SK-N-SH (cell line): Measurements from ENCODE around the gene LRRIQ1. TPM values are rescaled to one million over a fixed set of nuclear protein-coding genes. Genes with fewer than 3 reads are reported as not detected.

Experiments used
- CTCF ChIA-PET: fragments of 300-600, 350-600 bp; formaldehyde crosslinking; extraction: SDS; loops from one replicate; lab custom pipeline; 2021; lab: Yijun Ruan, JAX
- POLR2A ChIA-PET: fragments of 350-600 bp; sonication (Branson Sonifier 250); formaldehyde crosslinking; extraction: SDS; loops from one replicate; lab custom pipeline; 2020; ENCODE audit warnings: antibody characterized with exemption, inconsistent platforms; lab: Yijun Ruan, JAX
- DNase-seq: peaks from one replicate; pipeline ENCODE4 v3.0.0; 2012
- H2AFZ ChIP-seq: fragments of 200-600 bp; sonication (generic); 2 replicates; pipeline ENCODE4 v1.8.1; 2016; ENCODE audit warnings: antibody characterized with exemption, mild to moderate bottlenecking, low read depth
- H3F3A ChIP-seq: fragments of 200-600 bp; sonication (generic); replicated peaks from 2 replicates; pipeline ENCODE3; 2016; ENCODE audit warnings: antibody characterized with exemption, mild to moderate bottlenecking; ENCODE audit not compliant: insufficient read depth
- H3K27ac ChIP-seq, 2 experiments: fragments of 200-500 bp in 1 of 2; fragments of 200-600 bp in 1 of 2; sonication (Bioruptor generic) in 1 of 2; sonication (generic), shearing (Covaris generic) in 1 of 2; 2 replicates each; pipeline versions ENCODE4 v1.5.1 to v1.6.1; 2014 to 2016; ENCODE audit warnings: low read depth in 2 of 2, inconsistent platforms in 1 of 2, low read length in 1 of 2, mild to moderate bottlenecking in 1 of 2, mixed read lengths in 1 of 2
- H3K27me3 ChIP-seq: fragments of 200-600 bp; sonication (generic), shearing (Covaris generic); 2 replicates; pipeline ENCODE4 v1.6.1; 2016; ENCODE audit warnings: mixed run types; ENCODE audit not compliant: insufficient read depth
- H3K36me3 ChIP-seq, 2 experiments: fragments of 200-500 bp in 1 of 2; fragments of 200-600 bp in 1 of 2; sonication (Bioruptor generic) in 1 of 2; sonication (generic) in 1 of 2; replicated peaks in 1 of 2; 2 replicates each; pipeline versions ENCODE3 to v1.5.1; 2014 to 2016; ENCODE audit warnings: low read length in 1 of 2, mild to moderate bottlenecking in 1 of 2; ENCODE audit not compliant: insufficient read depth in 2 of 2, control insufficient read depth in 1 of 2
- H3K4me1 ChIP-seq, 2 experiments: fragments of 200-500 bp in 1 of 2; fragments of 200-600 bp in 1 of 2; sonication (Bioruptor generic) in 1 of 2; sonication (generic), shearing (Covaris generic) in 1 of 2; 2 replicates each; pipeline versions ENCODE4 v1.5.1 to v1.6.1; 2014 to 2016; ENCODE audit warnings: low read depth in 1 of 2, low read length in 1 of 2, mixed run types in 1 of 2; ENCODE audit not compliant: insufficient read depth in 2 of 2, control insufficient read depth in 1 of 2
- H3K4me2 ChIP-seq: fragments of 200-600 bp; sonication (generic), shearing (Covaris generic); 2 replicates; pipeline ENCODE4 v1.6.1; 2017; ENCODE audit warnings: mixed run types
- H3K4me3 ChIP-seq, 2 experiments: fragments of 200-500 bp in 1 of 2; fragments of 200-600 bp in 1 of 2; sonication (Bioruptor generic) in 1 of 2; sonication (generic), shearing (Covaris generic) in 1 of 2; 2 replicates each; pipeline versions ENCODE4 v1.5.1 to v1.8.1; 2014 to 2016; ENCODE audit warnings: low read depth in 2 of 2, inconsistent platforms in 1 of 2, low read length in 1 of 2, mild to moderate bottlenecking in 1 of 2, mixed read lengths in 1 of 2, moderate library complexity in 1 of 2
- H3K79me2 ChIP-seq: fragments of 200-600 bp; sonication (generic); 2 replicates; pipeline ENCODE4 v1.8.1; 2017; ENCODE audit warnings: mild to moderate bottlenecking; ENCODE audit not compliant: insufficient read depth
- H3K9ac ChIP-seq: fragments of 200-600 bp; sonication (generic); 2 replicates; pipeline ENCODE4 v1.6.1; 2017; ENCODE audit warnings: mixed run types
- H3K9me2 ChIP-seq: fragments of 200-600 bp; sonication (generic); 2 replicates; pipeline ENCODE4 v1.6.1; 2017; ENCODE audit warnings: mixed run types
- H3K9me3 ChIP-seq: fragments of 200-600 bp; sonication (generic); 2 replicates; pipeline ENCODE4 v1.6.1; 2017; ENCODE audit warnings: mixed run types, mild to moderate bottlenecking, moderate library complexity
- H4K20me1 ChIP-seq: fragments of 200-600 bp; sonication (generic); 2 replicates; pipeline ENCODE4 v1.6.1; 2017; ENCODE audit warnings: mild to moderate bottlenecking, mixed run types; ENCODE audit not compliant: insufficient read depth
- CHD2 ChIP-seq: fragments of 150-350 bp; IDR thresholded peaks from 2 replicates; pipeline ENCODE4 v1.6.1; 2018; ENCODE audit warnings: low read length; ENCODE audit not compliant: partially characterized antibody
- ELF1 ChIP-seq: IDR thresholded peaks from 2 replicates; pipeline ENCODE4 v1.4.0; 2012
- EP300 ChIP-seq, 2 experiments: IDR thresholded peaks; 2 replicates each; pipeline versions ENCODE4 v1.4.0 to v1.6.1; 2012; ENCODE audit warnings: borderline replicate concordance in 1 of 2, low read depth in 1 of 2, low read length in 1 of 2
- FOXJ3 ChIP-seq: sonication (generic); formaldehyde crosslinking; IDR thresholded peaks from 2 replicates; pipeline ENCODE4 v1.5.1; 2020; ENCODE audit warnings: mild to moderate bottlenecking, missing genetic modification reagents
- FOXM1 ChIP-seq: IDR thresholded peaks from 2 replicates; pipeline ENCODE4 v1.4.0; 2012; ENCODE audit warnings: low read depth, mild to moderate bottlenecking
- GABPA ChIP-seq: IDR thresholded peaks from 2 replicates; pipeline ENCODE4 v1.4.0; 2012; ENCODE audit warnings: low read depth, mild to moderate bottlenecking
- MXI1 ChIP-seq: IDR thresholded peaks from 2 replicates; pipeline ENCODE4 v1.6.1; 2012; ENCODE audit warnings: mild to moderate bottlenecking, low read depth, low read length, improper control_type of control experiment
- NFIC ChIP-seq: IDR thresholded peaks from 2 replicates; pipeline ENCODE4 v1.4.0; 2012; ENCODE audit warnings: borderline replicate concordance
- NRF1 ChIP-seq: IDR thresholded peaks from 2 replicates; pipeline ENCODE4 v1.6.1; 2012; ENCODE audit warnings: low read depth, mild to moderate bottlenecking, low read length
- POLR2AphosphoS5 ChIP-seq: IDR thresholded peaks from 2 replicates; pipeline ENCODE4 v1.6.1; 2012; ENCODE audit warnings: low read depth, low read length
- RAD21 ChIP-seq: IDR thresholded peaks from 2 replicates; pipeline ENCODE4 v1.6.1; 2012; ENCODE audit warnings: mild to moderate bottlenecking, low read length
- RCOR1 ChIP-seq: fragments of 150-350 bp; IDR thresholded peaks from 2 replicates; pipeline ENCODE4 v1.6.1; 2017; ENCODE audit warnings: antibody characterized with exemption, low read length
- REST ChIP-seq: IDR thresholded peaks from 2 replicates; pipeline ENCODE4 v1.6.1; 2012; ENCODE audit warnings: mild to moderate bottlenecking, low read depth, low read length, moderate library complexity
- RFX5 ChIP-seq: IDR thresholded peaks from 2 replicates; pipeline ENCODE4 v1.6.1; 2012; ENCODE audit warnings: mild to moderate bottlenecking, improper control_type of control experiment, low read length
- RXRA ChIP-seq: IDR thresholded peaks from 2 replicates; pipeline ENCODE4 v1.4.0; 2012; ENCODE audit warnings: low read depth, mild to moderate bottlenecking, borderline replicate concordance
- SIN3A ChIP-seq: IDR thresholded peaks from 2 replicates; pipeline ENCODE4 v1.6.1; 2012; ENCODE audit warnings: low read depth, mild to moderate bottlenecking, low read length, moderate library complexity, borderline replicate concordance
- TCF12 ChIP-seq: IDR thresholded peaks from 2 replicates; pipeline ENCODE4 v1.4.0; 2012
- TEAD4 ChIP-seq: IDR thresholded peaks from 2 replicates; pipeline ENCODE4 v1.4.0; 2012; ENCODE audit warnings: mild to moderate bottlenecking, borderline replicate concordance; ENCODE audit not compliant: insufficient read depth
- YY1 ChIP-seq: IDR thresholded peaks from 2 replicates; pipeline ENCODE4 v1.4.0; 2012; ENCODE audit warnings: low read depth, mild to moderate bottlenecking
- WGBS: methylation state at CpG from one replicate; pipeline ENCODE4 v1.1.6; 2017; ENCODE audit warnings: low lambda C conversion rate; 5-methylcytosine and 5-hydroxymethylcytosine counted together
- polyA plus RNA-seq, 3 experiments: library from polyadenylated mRNA; depleted of rRNA; stranded (reverse); fragments of >200 nt; gene quantifications; 2 replicates each; pipeline ENCODE4 v1.2.3, GENCODE V29; 2012

Gene LRRIQ1
- polyA plus RNA-seq, 1 of the 3 experiments (the other 2 are of a cell fraction) = 0.39 TPM

- Histone ChIP-seq H3K9me3 (no peaks in the 10 kb centered on the region), H3F3A (no peaks in the 10 kb centered on the region), H3K9ac (no peak overlapping the region), H3K4me2 (no peak overlapping the region), H3K27ac (no peak overlapping the region), H3K4me3 (no peak overlapping the region), H3K27me3 (no peaks in the 10 kb centered on the region), H4K20me1 (no peaks in the 10 kb centered on the region), H3K79me2 (no peaks in the 10 kb centered on the region), H2AFZ (no peak overlapping the region), H3K4me1 (no peaks in the 10 kb centered on the region), H3K9me2 (no peaks in the 10 kb centered on the region), H3K36me3 (no peaks in the 10 kb centered on the region)
- no peak for TF ChIP-seq NRF1
- TF ChIP-seq NFIC = no peak
- no peak for TF ChIP-seq EP300 (IDR thresholded peaks at IDR 0.05; ENCODE audit: borderline replicate concordance in 1 of 2, low read depth in 1 of 2, low read length in 1 of 2)
- no peak for TF ChIP-seq REST
- no peak for TF ChIP-seq TCF12
- TF ChIP-seq CHD2 = no peak
- no peak for TF ChIP-seq RCOR1
- no peak for TF ChIP-seq YY1
- no peak for TF ChIP-seq FOXM1
- no peak for TF ChIP-seq FOXJ3
- TF ChIP-seq GABPA = no peak
- TF ChIP-seq POLR2AphosphoS5 = no peak
- TF ChIP-seq ELF1 = no peak
- no peak for TF ChIP-seq RXRA
- no peak for TF ChIP-seq MXI1
- no peak for TF ChIP-seq RFX5
- TF ChIP-seq SIN3A = no peak
- ChIA-PET CTCF (interaction anchor here (1.5 to 4.7 kb wide), 5 partner anchors 10 to 186 kb away, joined by 4 to 31 read pairs (median 8); no protein-coding TSS in a partner anchor), POLR2A (no interaction called here)
- DNase-seq = no peak
- 58% methylated on average over 6 of the region's 6 CpGs for WGBS
These were observed 23.4 kb downstream of the LRRIQ1 start for GRCh38 chr12:85059594-85059993.

GRCh38 chr12:85060916-85061315, 24.8 kb downstream of the LRRIQ1 start:
- Histone ChIP-seq H3K27me3 (no peaks in the 10 kb centered on the region), H3K9me3 (no peaks in the 10 kb centered on the region), H2AFZ (no peak overlapping the region), H3K4me3 (no peak overlapping the region), H4K20me1 (no peaks in the 10 kb centered on the region), H3K27ac (no peak overlapping the region), H3K36me3 (no peaks in the 10 kb centered on the region), H3K9me2 (no peaks in the 10 kb centered on the region), H3F3A (no peaks in the 10 kb centered on the region), H3K4me2 (no peak overlapping the region), H3K9ac (no peak overlapping the region), H3K79me2 (no peaks in the 10 kb centered on the region), H3K4me1 (peaks cover 0 to 3% of the 10 kb centered on the region in 2 experiments; a peak in 1 of 4 replicates)
- TF ChIP-seq YY1 (no peak), RAD21 (no peak), GABPA (no peak), TEAD4 (no peak), NFIC (no peak)
- POLR2A ChIA-PET = no interaction called here
- 70% methylated on average over 2 of the region's 2 CpGs for WGBS
- CTCF ChIA-PET = interaction anchor here (1.1 to 4.7 kb wide), 3 partner anchors 12 to 186 kb away, joined by 3 to 31 read pairs (median 8); no protein-coding TSS in a partner anchor
- DNase-seq = no peak
